DMS 273 treated with DMSO at 0.1 percent for 48 hours (cell line): Measurements from ENCODE around the gene SLC25A25.
A peak's percentile ranks its signal among the peaks of the same experiment; 100 is the strongest.

Experiments
- DNase-seq: peaks from one replicate; lab custom pipeline; 2025; lab: John Stamatoyannopoulos, UW

The SLC25A25 gene

GRCh38 chr9:128096616-128097536 is 28.8 kb downstream of the SLC25A25 start:
- no peak for DNase-seq

GRCh38 chr9:128097543-128098296 is 29.7 kb downstream of the SLC25A25 start:
- DNase-seq: no peak

- peak; percentile 92 for DNase-seq
These were observed 30.5 kb downstream of the SLC25A25 start for GRCh38 chr9:128098297-128099230.

GRCh38 chr9:128099231-128099931 is 31.3 kb downstream of the SLC25A25 start:
- no peak for DNase-seq

DNA sequence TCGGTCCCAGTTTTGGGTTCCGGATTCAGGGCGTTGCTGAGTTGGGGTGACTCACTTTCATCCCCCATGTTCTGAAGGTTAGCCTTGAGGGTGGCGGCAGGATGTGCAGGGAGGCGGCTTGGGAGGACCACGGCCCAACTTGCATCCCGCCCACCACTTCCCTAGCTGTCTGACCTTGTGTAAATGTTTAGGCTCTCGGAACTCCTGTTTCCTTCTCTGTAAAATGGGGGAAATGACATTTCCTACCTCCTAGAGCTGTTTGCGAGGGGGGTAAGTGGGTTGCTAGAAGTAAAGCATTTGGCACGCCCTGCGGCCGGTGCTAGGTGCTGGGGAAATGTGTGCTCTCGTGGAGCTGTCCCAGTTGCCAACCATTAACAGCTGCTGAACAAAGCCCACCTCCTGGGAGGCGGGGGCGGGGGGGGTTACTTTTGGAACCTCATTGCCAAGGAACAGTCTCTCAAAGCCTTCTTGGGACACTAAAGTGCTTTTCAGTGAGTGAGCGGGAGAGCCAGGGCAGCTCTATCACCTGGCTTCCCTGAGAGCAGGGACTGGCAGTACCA is 32.0 kb downstream of the SLC25A25 start:
- no peak for DNase-seq

- no peak for DNase-seq
These were observed 32.5 kb downstream of the SLC25A25 start for GRCh38 chr9:128100581-128100980.

- no peak for DNase-seq
These were observed 33.2 kb downstream of the SLC25A25 start for GRCh38 chr9:128101231-128101661.

DNA sequence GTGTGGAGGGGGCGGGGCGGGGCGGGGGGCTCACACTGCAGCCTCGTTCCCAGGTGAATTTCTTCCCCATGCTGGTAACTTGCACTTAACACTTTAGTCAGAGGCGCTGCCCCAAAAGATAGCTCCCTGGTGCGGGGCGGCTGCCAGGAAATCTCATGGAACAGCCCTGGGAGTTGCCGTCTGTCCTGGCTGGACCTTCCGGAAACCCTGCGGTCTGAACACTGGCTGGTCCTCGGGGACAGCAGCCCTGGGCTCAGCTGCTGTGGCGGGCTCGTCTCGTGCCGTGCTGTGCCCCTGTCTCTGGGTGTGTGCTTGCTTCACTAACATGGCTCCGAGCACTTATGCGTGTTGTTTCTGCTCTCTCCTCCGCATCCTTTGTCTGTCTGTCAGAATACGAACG is 33.7 kb downstream of the SLC25A25 start:
- DNase-seq: no peak

DNA sequence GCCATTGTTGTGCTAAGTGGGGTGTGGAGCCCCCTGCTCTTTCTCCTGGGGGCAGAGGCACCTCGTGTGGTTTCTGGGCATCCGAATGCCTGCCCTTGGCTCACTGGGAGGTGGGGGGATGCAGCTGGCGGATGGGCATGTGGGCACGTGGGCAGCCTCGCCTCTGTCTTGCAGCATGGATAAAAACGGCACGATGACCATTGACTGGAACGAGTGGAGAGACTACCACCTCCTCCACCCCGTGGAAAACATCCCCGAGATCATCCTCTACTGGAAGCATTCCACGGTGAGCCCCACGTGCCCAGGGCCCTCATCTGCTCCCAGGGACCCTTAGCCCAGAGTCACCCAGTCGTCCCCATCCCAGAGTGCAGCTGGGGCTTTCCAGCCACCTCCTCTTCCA is 34.2 kb downstream of the SLC25A25 start:
- no peak for DNase-seq

DNA sequence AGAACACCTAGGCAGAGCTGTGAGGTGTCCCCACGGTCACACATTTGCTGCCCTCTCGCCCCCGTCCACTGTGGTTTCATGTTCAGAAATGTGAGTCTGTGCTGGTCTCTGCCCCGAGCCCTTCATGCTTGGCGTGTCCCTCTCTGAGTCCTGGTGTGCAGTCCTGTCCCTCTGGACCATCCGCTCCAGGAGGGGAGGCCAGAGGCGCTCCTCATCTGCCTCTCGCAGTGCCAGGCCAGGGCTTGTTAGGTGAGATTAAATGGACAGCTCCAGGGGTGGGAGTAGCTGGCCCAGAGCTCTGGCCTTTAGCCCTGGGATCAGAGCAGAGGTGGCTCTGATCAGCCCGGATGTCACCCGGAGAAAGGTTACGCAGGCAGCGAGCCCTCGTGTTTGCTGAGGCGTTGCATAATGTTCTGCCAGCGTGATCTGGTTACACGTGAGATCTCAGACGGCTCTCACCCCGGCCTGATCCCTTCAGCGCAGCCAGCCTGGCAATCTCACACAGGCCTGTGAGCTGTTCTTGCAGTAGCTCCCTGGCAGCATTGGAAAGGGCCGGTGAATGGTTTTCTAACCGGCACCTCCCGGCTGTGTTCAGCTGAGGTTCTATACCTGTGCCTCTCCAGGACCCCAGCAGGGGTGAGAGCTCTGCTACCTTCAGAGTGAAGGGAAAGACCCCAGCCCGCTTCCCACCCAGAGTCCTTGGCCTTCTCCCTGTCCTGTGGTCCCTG is 35.0 kb downstream of the SLC25A25 start:
- no peak for DNase-seq

GRCh38 chr9:128103589-128103962 is 35.5 kb downstream of the SLC25A25 start:
- DNase-seq: no peak

DNA sequence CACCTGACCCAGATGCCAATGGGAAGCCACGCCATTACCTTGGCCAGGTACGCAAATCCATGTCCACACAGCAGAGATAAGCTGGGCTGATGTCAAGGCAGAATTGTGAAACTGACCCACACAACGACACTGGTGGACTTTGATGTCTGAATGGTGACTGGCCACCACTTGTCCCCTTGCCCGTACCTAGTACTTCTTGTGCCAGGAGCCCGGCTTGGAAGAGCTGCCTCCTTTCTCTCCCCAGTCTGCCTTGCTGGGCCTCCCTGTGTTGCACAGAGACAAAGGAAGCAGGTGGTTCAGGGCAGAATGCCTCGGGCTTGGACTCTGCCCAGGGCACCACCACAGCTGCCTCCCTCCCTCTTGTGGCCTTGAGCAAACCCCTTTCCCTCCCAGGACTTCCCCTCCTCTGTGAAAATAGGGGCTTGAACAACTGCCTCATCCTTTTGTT is 36.2 kb downstream of the SLC25A25 start:
- DNase-seq: no peak

- no peak for DNase-seq
These were observed 37.6 kb downstream of the SLC25A25 start for GRCh38 chr9:128105538-128106175.

- DNase-seq: no peak
These were observed 38.3 kb downstream of the SLC25A25 start for GRCh38 chr9:128106181-128106939.

- no peak for DNase-seq
These were observed 39.0 kb downstream of the SLC25A25 start for GRCh38 chr9:128106940-128107467.

DNA sequence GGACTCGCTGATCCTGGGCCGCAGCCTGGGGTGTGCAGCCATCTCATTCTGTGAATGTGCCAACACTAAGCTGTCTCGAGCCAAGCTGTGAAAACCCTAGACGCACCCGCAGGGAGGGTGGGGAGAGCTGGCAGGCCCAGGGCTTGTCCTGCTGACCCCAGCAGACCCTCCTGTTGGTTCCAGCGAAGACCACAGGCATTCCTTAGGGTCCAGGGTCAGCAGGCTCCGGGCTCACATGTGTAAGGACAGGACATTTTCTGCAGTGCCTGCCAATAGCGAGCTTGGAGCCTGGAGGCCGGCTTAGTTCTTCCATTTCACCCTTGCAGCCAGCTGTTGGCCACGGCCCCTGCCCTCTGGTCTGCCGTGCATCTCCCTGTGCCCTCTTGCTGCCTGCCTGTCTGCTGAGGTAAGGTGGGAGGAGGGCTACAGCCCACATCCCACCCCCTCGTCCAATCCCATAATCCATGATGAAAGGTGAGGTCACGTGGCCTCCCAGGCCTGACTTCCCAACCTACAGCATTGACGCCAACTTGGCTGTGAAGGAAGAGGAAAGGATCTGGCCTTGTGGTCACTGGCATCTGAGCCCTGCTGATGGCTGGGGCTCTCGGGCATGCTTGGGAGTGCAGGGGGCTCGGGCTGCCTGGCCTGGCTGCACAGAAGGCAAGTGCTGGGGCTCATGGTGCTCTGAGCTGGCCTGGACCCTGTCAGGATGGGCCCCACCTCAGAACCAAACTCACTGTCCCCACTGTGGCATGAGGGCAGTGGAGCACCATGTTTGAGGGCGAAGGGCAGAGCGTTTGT is 39.6 kb downstream of the SLC25A25 start:
- DNase-seq: no peak

GRCh38 chr9:128108269-128109049 is 40.4 kb downstream of the SLC25A25 start:
- no peak for DNase-seq
